Rectal smooth muscle tissue (tissue), 1 donor: ENCODE data around the gene DTNA.
"Not testable (repeated sequence)": the region's sequence is repeated elsewhere in the genome, so short reads cannot be mapped to it uniquely, and the experiment has no call there.

Experiments
- H3K27ac ChIP-seq: one replicate; pipeline ENCODE4 v1.7.0; 2013; ENCODE audit warnings: low read depth, low read length, inconsistent platforms
- H3K27me3 ChIP-seq: one replicate; pipeline ENCODE4 v1.7.0; 2013; ENCODE audit warnings: low read length; ENCODE audit not compliant: control insufficient read depth, insufficient read depth
- H3K36me3 ChIP-seq: one replicate; pipeline ENCODE4 v1.7.0; 2013; ENCODE audit warnings: low read length; ENCODE audit not compliant: control insufficient read depth, insufficient read depth
- H3K4me1 ChIP-seq: one replicate; pipeline ENCODE4 v1.7.0; 2013; ENCODE audit warnings: low read length; ENCODE audit not compliant: control insufficient read depth, insufficient read depth
- H3K4me3 ChIP-seq: one replicate; pipeline ENCODE4 v1.7.0; 2013; ENCODE audit warnings: low read length
- H3K9ac ChIP-seq: one replicate; pipeline ENCODE4 v1.7.0; 2013; ENCODE audit warnings: low read length

The DTNA gene

DNA sequence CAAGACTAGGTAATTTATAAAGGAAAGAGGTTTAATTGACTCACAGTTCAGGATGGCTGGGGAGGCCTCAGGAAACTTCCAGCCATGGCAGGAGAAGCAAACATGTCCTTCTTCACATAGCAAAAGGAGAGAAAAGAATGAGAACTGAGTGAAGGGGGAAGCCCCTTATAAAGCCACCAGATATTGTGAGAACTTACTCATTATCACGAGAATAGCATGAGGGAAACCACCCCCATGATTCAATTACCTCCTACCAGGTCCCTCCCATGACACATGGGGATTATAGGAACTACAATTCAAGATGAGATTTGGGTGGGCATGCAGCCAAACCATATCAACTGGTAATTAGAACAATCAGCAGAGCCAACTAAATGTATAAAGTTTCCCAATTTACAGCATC, 196.9 kb downstream of the DTNA start:
- not testable (repeated sequence) for H3K9ac ChIP-seq, H3K4me1 ChIP-seq, H3K4me3 ChIP-seq, H3K27me3 ChIP-seq, H3K36me3 ChIP-seq, H3K27ac ChIP-seq

DNA sequence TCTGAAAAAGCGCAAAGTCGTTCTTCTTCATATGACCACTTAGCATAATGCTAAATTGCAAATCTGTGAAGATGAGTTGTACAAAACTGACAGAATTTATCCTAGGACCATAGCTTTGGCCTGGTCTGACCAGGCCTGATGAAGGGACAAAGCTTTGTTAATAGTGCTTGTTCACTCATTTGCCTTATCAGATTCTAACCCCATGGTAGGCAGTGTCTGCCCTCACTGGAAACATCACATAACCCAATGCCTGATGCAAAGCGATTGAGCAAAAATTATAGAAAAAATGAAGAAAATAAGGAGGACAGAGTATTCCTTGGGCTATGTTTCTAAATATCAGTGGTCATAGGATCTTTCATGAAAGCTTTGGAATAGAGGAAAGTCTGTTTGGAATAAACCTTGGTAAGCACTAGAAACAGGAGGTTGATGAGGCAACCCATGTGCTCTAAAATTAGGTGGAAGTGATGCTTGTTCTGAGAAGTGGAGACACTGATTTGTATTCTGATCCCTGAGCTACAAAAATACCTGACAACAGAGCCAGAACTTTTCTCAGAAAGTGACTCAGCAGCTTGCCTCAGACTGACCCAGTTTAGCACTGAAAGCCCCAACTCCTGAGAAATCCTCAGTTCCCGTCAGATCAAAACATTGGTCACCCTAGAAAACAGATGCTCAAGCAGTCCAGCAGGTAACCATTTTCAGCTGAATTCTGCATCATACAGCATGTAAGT, 199.7 kb downstream of the DTNA start:
- Histone ChIP-seq H3K27me3 (no peaks in the 10 kb centered on the region), H3K4me3 (no peak overlapping the region), H3K36me3 (no peaks in the 10 kb centered on the region), H3K27ac (no peak overlapping the region), H3K9ac (no peak overlapping the region), H3K4me1 (peaks cover 4% of the 10 kb centered on the region)

- H3K27ac ChIP-seq: no peak overlapping the region
- H3K27me3 ChIP-seq: no peaks in the 10 kb centered on the region
- no peak overlapping the region for H3K4me3 ChIP-seq
Measured at GRCh38 chr18:34911081-34911480, 201.0 kb downstream of the DTNA start.

GRCh38 chr18:34911661-34912384, 201.7 kb downstream of the DTNA start:
- Histone ChIP-seq H3K27me3 (no peaks in the 10 kb centered on the region), H3K4me3 (no peak overlapping the region), H3K36me3 (no peaks in the 10 kb centered on the region), H3K9ac (no peak overlapping the region), H3K4me1 (peaks cover 4% of the 10 kb centered on the region), H3K27ac (no peak overlapping the region)

More at GRCh38 chr18:34911081-34911480, 201.0 kb downstream of the DTNA start:
- Histone ChIP-seq H3K36me3 (no peaks in the 10 kb centered on the region), H3K4me1 (peaks cover 4% of the 10 kb centered on the region), H3K9ac (no peak overlapping the region)

DNA sequence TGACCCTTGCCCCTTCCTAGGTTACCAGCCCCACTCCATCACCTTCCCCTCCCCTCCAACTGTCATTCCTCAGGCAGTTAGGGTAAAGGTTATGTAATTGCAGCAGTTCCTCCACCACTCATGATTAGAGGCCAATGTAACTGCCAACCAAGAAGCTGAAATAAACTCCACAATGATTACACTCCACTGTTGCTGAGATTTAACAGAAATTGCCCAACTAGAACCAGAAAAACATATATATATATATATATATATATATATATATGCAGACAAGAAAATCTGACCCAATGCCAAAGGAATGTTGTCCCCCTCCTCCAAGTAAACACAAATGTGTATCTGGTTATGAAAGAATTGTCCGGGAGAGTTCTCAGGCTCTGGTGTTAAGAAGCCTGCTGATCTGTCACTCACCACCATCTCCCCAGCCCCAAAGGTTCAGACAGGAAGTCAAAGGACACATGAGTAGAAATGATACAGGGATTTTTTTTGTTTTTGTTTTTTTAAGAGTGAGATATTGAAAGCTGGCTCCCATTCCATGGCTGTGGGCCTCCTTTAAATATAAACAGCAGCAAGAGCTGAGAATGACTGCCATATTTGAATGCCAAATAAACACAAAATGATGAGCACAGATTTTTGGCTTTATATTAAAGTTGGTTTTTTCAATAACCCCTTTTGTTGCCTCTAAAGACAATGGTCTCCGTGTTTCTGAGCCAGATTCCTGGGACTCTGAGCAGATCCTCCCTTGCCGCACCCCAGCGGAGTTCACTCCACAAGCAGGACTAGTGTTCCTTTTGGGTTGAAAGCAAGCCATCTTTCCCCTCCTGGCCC, 204.0 kb downstream of the DTNA start:
- no peaks in the 10 kb centered on the region for H3K27me3 ChIP-seq
- no peak overlapping the region for H3K4me3 ChIP-seq
- no peaks in the 10 kb centered on the region for H3K36me3 ChIP-seq
- peaks cover 4% of the 10 kb centered on the region for H3K4me1 ChIP-seq
- H3K27ac ChIP-seq: no peak overlapping the region
- H3K9ac ChIP-seq: no peak overlapping the region

- Histone ChIP-seq H3K27me3 (no peaks in the 10 kb centered on the region), H3K4me1 (peaks cover 4% of the 10 kb centered on the region), H3K4me3 (no peak overlapping the region), H3K27ac (no peak overlapping the region), H3K36me3 (no peaks in the 10 kb centered on the region), H3K9ac (no peak overlapping the region)
Measured at GRCh38 chr18:34915046-34915445, 204.9 kb downstream of the DTNA start.

- not testable (repeated sequence) for H3K27ac ChIP-seq, H3K4me1 ChIP-seq, H3K36me3 ChIP-seq, H3K27me3 ChIP-seq, H3K9ac ChIP-seq, H3K4me3 ChIP-seq
Measured at GRCh38 chr18:34916539-34916938, 206.4 kb downstream of the DTNA start.

DNA sequence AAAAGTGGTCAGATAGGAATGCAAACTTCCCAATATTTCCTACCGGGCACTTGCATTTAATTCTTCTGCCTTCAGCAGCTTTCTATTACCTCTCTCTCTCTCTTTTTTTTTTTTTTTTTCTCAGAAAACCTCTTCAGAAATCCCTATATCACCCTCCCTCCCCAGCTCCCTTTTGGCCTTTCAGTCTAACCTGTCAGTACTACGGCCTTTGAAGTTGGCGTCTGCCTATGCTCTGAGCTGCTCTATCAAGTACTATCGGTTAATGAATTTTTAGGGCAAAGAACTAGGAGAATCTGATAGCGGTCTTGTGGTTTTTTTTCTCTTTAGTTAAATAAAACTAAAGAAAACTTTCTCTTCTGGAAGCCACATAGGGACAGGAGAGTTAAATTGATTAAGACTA, 208.8 kb downstream of the DTNA start:
- Histone ChIP-seq H3K9ac (no peak overlapping the region), H3K36me3 (no peaks in the 10 kb centered on the region), H3K27me3 (no peaks in the 10 kb centered on the region), H3K27ac (no peak overlapping the region), H3K4me3 (no peak overlapping the region), H3K4me1 (no peaks in the 10 kb centered on the region)

- Histone ChIP-seq H3K9ac (no peak overlapping the region), H3K27ac (no peak overlapping the region), H3K4me1 (no peaks in the 10 kb centered on the region), H3K27me3 (no peaks in the 10 kb centered on the region), H3K36me3 (no peaks in the 10 kb centered on the region), H3K4me3 (no peak overlapping the region)
Measured at GRCh38 chr18:34921226-34921625, 211.1 kb downstream of the DTNA start.

GRCh38 chr18:34921811-34922385, 211.8 kb downstream of the DTNA start:
- H3K36me3 ChIP-seq: no peaks in the 10 kb centered on the region
- H3K27ac ChIP-seq: no peak overlapping the region
- H3K4me1 ChIP-seq: no peaks in the 10 kb centered on the region
- H3K4me3 ChIP-seq: no peak overlapping the region
- H3K27me3 ChIP-seq: no peaks in the 10 kb centered on the region
- H3K9ac ChIP-seq: no peak overlapping the region

GRCh38 chr18:34922594-34922993, 212.5 kb downstream of the DTNA start:
- H3K36me3 ChIP-seq, H3K27me3 ChIP-seq, H3K9ac ChIP-seq, H3K27ac ChIP-seq, H3K4me1 ChIP-seq, H3K4me3 ChIP-seq: not testable (repeated sequence)

DNA sequence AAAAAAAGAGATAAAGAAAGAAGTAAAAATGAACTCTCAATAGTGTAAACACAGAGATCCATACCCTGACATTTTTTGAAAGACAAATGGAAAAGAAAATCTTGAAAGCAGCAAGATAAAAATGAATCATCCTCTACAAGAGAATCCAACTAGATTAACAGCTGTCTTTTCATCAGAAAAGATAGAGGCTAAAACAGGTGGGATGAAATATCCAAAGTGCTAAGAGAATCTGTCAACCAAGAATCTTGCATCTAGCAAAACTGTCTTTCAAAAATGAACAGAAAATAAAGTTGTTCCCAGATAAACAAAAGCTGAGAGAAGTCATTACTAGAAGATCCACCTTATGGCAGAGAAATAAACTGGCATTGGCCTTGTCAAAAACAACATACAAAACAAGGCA, 213.8 kb downstream of the DTNA start:
- Histone ChIP-seq H3K27ac (no peak overlapping the region), H3K4me1 (no peaks in the 10 kb centered on the region), H3K4me3 (no peak overlapping the region), H3K9ac (no peak overlapping the region), H3K27me3 (no peaks in the 10 kb centered on the region), H3K36me3 (no peaks in the 10 kb centered on the region)
